Lower leg skin (tissue), 3 donors: ENCODE data around the gene GTF2E1.

ENCODE experiments used
- POLR2A ChIP-seq, 2 donors: fragments of 450-650 bp; IDR thresholded peaks; one replicate each; pipeline ENCODE4 v1.6.1; 2016 to 2017; ENCODE audit warnings: antibody characterized with exemption in 2 of 2, mild to moderate bottlenecking in 1 of 2, moderate library complexity in 1 of 2
- TF ChIP-seq, protein P1 (sequence below), 3 donors: fragments of 450-650 bp; IDR thresholded peaks; one replicate each; pipeline ENCODE4 v1.5.1; 2016; ENCODE audit warnings: antibody characterized with exemption in 3 of 3, mild to moderate bottlenecking in 3 of 3, moderate library complexity in 2 of 3

DNA sequence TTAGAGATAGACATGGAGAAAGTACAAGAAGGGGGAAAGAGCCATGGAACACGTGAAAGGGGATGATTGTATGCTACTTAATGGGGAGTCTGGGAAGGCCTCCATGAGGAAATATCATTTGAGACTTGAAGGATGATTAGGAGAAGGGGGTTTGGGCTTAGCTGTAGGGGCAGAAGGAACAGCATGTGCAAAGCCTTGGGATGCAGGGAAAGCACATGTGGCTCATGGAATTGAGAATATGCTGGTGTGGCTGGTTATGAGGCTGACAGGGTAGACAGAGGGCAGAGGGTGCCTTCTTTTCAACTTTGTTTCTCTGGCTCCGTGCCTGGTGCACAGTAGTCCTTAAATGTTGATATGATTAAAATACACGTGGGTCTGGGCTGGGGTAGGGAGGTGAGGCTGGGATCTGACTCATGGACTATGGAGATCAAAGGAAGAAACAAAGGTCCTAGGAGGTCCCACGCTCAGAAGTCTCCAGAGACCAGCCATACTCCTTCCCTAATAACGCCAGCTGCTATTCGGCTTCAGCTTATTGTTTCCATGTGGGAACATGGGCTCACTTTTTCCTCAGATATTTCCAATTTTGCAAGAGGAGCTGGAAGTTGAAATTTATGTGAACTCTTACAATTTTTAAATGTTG, 1.1 kb downstream of the GTF2E1 start:
- TF ChIP-seq, protein P1, sequence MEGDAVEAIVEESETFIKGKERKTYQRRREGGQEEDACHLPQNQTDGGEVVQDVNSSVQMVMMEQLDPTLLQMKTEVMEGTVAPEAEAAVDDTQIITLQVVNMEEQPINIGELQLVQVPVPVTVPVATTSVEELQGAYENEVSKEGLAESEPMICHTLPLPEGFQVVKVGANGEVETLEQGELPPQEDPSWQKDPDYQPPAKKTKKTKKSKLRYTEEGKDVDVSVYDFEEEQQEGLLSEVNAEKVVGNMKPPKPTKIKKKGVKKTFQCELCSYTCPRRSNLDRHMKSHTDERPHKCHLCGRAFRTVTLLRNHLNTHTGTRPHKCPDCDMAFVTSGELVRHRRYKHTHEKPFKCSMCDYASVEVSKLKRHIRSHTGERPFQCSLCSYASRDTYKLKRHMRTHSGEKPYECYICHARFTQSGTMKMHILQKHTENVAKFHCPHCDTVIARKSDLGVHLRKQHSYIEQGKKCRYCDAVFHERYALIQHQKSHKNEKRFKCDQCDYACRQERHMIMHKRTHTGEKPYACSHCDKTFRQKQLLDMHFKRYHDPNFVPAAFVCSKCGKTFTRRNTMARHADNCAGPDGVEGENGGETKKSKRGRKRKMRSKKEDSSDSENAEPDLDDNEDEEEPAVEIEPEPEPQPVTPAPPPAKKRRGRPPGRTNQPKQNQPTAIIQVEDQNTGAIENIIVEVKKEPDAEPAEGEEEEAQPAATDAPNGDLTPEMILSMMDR (IDR thresholded peaks at IDR 0.05) = no peak
- TF ChIP-seq POLR2A (IDR thresholded peaks at IDR 0.05) = no peak
